HEK293T (cell line): ENCODE results near the gene DENND4C.
A peak's percentile ranks its signal among the peaks of the same experiment; 100 is the strongest.
"Not testable (repeated sequence)": the region's sequence is repeated elsewhere in the genome, so short reads cannot be mapped to it uniquely, and the experiment has no call there.

Source experiments
- CTCF ChIA-PET: fragments of 350-600 bp; formaldehyde crosslinking; extraction: SDS; loops from one replicate; lab custom pipeline; 2021; ENCODE audit warnings: antibody characterized with exemption, inconsistent platforms; lab: Yijun Ruan, JAX
- POLR2A ChIA-PET: fragments of 350-600 bp; formaldehyde crosslinking; extraction: SDS; loops from one replicate; lab custom pipeline; 2020; ENCODE audit warnings: antibody characterized with exemption, inconsistent platforms; lab: Yijun Ruan, JAX
- DNase-seq: peaks from one replicate; pipeline ENCODE4 v3.0.0; 2012; ENCODE audit warnings: mixed read lengths; ENCODE audit errors: extremely low spot score
- ARNT ChIP-seq: fragments of 450-650 bp; IDR thresholded peaks from 2 replicates; pipeline ENCODE4 v1.6.1; 2017; ENCODE audit warnings: mild to moderate bottlenecking
- BHLHE40 ChIP-seq: fragments of 450-650 bp; IDR thresholded peaks from 2 replicates; pipeline ENCODE4 v1.6.1; 2016; ENCODE audit warnings: mild to moderate bottlenecking, moderate library complexity, borderline replicate concordance
- CTBP1 ChIP-seq: fragments of 450-650 bp; IDR thresholded peaks from 2 replicates; pipeline ENCODE4 v1.6.1; 2016; ENCODE audit warnings: borderline replicate concordance
- ELF4 ChIP-seq: fragments of 450-650 bp; IDR thresholded peaks from 2 replicates; pipeline ENCODE4 v1.6.1; 2017; ENCODE audit warnings: antibody characterized with exemption
- FOXA1 ChIP-seq: fragments of 450-650 bp; IDR thresholded peaks from 2 replicates; pipeline ENCODE4 v1.6.1; 2016; ENCODE audit warnings: mild to moderate bottlenecking
- FOXK2 ChIP-seq: fragments of 450-650 bp; IDR thresholded peaks from 2 replicates; pipeline ENCODE4 v1.6.1; 2016; ENCODE audit warnings: mild to moderate bottlenecking
- FOXM1 ChIP-seq: fragments of 450-650 bp; IDR thresholded peaks from 2 replicates; pipeline ENCODE4 v1.6.1; 2017; ENCODE audit warnings: mild to moderate bottlenecking, borderline replicate concordance
- HDGF ChIP-seq: fragments of 450-650 bp; IDR thresholded peaks from 2 replicates; pipeline ENCODE4 v1.6.1; 2017; ENCODE audit warnings: antibody characterized with exemption, borderline replicate concordance
- L3MBTL2 ChIP-seq: fragments of 450-650 bp; conservative IDR thresholded peaks from 2 replicates; pipeline ENCODE4 v1.6.1; 2016; ENCODE audit warnings: mild to moderate bottlenecking
- LEF1 ChIP-seq: fragments of 450-650 bp; IDR thresholded peaks from 2 replicates; pipeline ENCODE4 v1.6.1; 2017; ENCODE audit warnings: mild to moderate bottlenecking, borderline replicate concordance
- NFRKB ChIP-seq: fragments of 450-650 bp; IDR thresholded peaks from 2 replicates; pipeline ENCODE4 v1.6.1; 2016; ENCODE audit warnings: mild to moderate bottlenecking, moderate library complexity
- SP1 ChIP-seq: fragments of 450-650 bp; IDR thresholded peaks from 2 replicates; pipeline ENCODE4 v1.6.1; 2017
- SUZ12 ChIP-seq: fragments of 450-650 bp; IDR thresholded peaks from 2 replicates; pipeline ENCODE4 v1.6.1; 2016; ENCODE audit warnings: mild to moderate bottlenecking
- TARDBP ChIP-seq: fragments of 450-650 bp; IDR thresholded peaks from 2 replicates; pipeline ENCODE4 v1.6.1; 2016
- ZNF384 ChIP-seq: fragments of 450-650 bp; IDR thresholded peaks from 2 replicates; pipeline ENCODE4 v1.6.1; 2016
- TF ChIP-seq, protein P1 (sequence below): fragments of 450-650 bp; IDR thresholded peaks from 2 replicates; pipeline ENCODE4 v1.6.1; 2016

Gene DENND4C

DNA sequence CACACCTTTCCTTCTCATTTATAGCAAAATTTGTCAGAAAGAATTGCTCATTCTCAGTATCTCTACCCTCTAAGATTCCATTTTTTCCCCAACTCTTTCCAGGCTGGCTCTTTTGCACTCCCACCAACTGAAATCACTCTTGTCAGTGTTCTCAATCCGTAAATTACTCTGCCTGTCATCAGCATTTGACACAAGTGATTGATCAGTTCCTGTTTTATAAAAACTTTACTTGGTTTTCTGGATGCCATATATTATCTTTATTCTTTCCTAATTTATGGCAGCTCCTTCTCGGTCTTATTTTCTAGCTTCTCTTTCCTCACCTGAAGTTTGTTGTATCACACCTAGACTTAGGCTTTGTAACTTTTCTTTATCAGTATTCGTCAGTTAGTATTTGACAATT is 16.4 kb downstream of the DENND4C start:
- ChIA-PET POLR2A (interaction anchor here (4.2 kb wide), 1 partner anchor 15 kb away, joined by 15 read pairs; the partner anchor contains the start of gene DENND4C), CTCF (no interaction called here)
- no peak for TF ChIP-seq LEF1
- no peak for TF ChIP-seq ZNF384
- TF ChIP-seq, protein P1, sequence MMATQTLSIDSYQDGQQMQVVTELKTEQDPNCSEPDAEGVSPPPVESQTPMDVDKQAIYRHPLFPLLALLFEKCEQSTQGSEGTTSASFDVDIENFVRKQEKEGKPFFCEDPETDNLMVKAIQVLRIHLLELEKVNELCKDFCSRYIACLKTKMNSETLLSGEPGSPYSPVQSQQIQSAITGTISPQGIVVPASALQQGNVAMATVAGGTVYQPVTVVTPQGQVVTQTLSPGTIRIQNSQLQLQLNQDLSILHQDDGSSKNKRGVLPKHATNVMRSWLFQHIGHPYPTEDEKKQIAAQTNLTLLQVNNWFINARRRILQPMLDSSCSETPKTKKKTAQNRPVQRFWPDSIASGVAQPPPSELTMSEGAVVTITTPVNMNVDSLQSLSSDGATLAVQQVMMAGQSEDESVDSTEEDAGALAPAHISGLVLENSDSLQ = peak; percentile 78
- no peak for TF ChIP-seq HDGF
- TF ChIP-seq TARDBP = no peak
- no peak for TF ChIP-seq FOXK2
- no peak for TF ChIP-seq NFRKB
- no peak for TF ChIP-seq L3MBTL2
- no peak for DNase-seq

DNA sequence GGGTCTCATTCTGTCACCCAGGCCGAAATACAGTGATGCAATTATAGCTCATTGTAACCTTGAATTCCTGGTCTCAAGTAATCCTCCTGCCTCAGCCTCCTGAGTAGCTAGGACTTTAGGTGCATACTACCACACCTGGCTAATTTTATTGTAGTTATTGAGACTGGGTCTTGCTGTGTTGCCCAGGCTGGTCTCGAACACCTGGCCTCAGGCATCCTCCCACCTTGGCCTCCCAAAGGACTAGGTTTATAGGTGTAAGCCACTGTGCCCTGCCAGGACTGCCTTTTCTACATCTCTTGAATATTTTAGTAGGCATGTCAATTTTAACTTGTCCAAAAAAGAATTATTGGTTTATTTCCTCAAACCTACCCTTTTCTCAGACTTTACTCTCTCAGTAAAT is 16.9 kb downstream of the DENND4C start:
- no peak for DNase-seq
- ChIA-PET POLR2A (interaction anchor here (4.2 kb wide), 1 partner anchor 16 kb away, joined by 15 read pairs; the partner anchor contains the start of gene DENND4C), CTCF (no interaction called here)
- TF ChIP-seq ZNF384 = no peak
- no peak for TF ChIP-seq FOXA1
- no peak for TF ChIP-seq SUZ12
- TF ChIP-seq, protein P1 = no peak
- TF ChIP-seq LEF1 = no peak
- no peak for TF ChIP-seq FOXM1
- no peak for TF ChIP-seq CTBP1
- no peak for TF ChIP-seq ELF4
- TF ChIP-seq FOXK2 = no peak
- no peak for TF ChIP-seq ARNT
- TF ChIP-seq L3MBTL2 = no peak
- no peak for TF ChIP-seq SP1
- no peak for TF ChIP-seq BHLHE40
- TF ChIP-seq HDGF = no peak

DNA sequence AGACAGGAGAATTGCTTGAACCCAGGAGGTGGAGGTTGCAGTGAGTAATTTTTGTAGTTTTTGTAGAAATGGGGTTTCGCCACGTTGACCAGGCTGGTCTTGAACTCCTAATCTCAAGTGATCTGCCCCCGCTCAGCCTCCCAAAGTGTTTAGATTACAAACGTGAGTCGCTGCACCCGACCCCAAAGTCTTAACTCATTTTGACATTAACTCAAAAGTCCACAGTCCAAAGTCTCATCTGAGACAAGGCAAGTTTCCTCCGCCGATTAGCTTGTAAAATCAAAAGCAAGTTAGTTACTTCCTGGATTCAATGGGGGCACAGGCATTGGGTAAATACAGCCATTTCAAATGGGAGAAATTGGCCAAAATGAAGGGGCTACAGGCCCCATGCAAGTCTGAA is 19.9 kb downstream of the DENND4C start:
- CTCF ChIA-PET, DNase-seq, POLR2A ChIA-PET: not testable (repeated sequence)

DNA sequence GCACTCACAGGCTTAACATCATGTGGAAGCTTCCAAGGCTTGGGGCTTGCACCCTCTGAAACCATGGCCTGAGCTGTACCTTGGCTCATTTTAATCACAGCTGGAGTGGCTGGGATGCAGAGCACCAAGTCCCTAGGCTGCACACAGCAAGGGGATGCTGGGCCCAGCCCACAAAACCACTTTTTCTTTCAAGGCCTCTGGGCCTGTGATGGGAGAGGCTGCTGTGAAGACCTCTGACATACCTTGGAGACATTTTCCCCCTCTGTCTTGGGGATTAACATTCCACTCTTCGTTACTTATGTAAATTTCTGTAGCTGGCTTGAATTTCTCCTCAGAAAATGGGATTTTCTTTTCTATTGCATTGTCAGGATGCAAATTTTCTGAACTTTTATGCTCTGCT is 20.7 kb downstream of the DENND4C start:
- CTCF ChIA-PET, DNase-seq, POLR2A ChIA-PET: not testable (repeated sequence)

DNA sequence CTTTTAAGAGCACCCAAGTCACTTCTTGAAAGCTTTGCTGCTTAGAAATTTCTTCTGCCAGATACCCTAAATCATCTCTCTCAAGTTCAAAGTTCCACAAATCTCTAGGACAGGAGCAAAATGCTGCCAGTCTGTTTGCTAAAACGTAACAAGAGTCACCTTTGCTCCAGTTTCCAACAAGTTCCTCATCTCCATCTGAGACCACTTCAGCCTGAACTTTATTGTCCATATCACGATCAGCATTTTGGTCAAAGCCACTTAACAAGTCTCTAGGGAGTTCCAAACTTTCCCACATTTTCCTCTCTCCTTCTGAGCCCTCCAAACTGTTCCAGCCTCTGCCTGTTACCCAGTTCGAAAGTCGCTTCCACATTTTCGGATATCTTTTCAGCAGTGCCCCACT is 21.1 kb downstream of the DENND4C start:
- POLR2A ChIA-PET, CTCF ChIA-PET, DNase-seq: not testable (repeated sequence)

DNA sequence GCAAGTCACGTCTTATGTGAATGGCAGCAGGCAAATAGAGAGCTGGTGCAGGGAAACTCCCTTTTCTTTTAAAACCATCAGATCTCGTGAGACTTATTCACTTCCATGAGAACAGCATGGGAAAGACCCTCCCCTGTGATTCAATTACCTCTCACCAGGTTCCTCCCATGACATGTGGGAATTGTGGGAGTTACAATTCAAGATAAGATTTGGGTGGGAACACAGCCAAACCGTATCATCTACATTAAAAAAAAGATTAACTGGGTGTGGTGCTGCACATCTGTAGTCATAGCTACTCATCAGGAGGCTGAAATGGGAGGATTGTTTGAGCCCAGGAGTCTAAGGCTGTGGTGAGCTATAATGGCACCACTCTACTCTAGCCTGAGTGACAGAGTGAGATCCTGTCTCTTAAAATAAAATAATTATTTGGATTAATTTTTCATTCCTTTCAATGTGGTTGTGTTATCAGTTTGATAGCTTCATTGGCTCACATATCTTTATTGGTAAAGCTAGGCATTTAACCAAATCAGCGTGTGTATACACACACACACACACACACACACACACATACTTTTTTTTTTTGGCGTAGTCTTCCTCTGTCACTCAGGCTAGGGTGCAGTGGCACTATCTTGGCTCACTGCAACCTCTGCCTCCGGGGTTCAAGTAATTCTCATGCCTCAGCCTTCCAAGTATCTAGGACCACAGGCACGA is 21.8 kb downstream of the DENND4C start:
- CTCF ChIA-PET = no interaction called here
- TF ChIP-seq ELF4 (no peak), FOXA1 (no peak), SP1 (no peak)
- TF ChIP-seq, protein P1 = peak; percentile 37; the same call in 1 of the 2 replicates
- POLR2A ChIA-PET = no interaction called here
- no peak for DNase-seq

DNA sequence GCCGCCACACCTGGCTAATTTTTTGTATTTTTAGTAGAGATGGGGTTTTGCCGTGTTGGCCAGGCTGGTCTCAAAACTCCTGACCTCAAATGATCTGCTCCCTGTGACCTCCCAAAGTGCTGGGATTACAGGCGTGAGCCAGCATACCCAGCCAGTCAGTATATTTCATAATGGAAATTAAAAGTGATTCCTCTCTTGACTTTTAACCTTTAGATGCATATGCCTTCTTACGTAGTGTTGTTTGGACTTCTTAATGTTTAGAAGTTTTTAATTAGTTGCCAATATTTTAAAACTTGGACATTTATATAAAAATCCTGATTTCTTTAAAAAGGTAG is 22.4 kb downstream of the DENND4C start:
- TF ChIP-seq SUZ12 = no peak
- TF ChIP-seq FOXK2 = no peak
- TF ChIP-seq BHLHE40 = no peak
- TF ChIP-seq CTBP1 = no peak
- TF ChIP-seq, protein P1 = no peak
- TF ChIP-seq LEF1 = no peak
- no peak for TF ChIP-seq SP1
- no peak for TF ChIP-seq FOXM1
- TF ChIP-seq TARDBP = no peak
- TF ChIP-seq FOXA1 = no peak
- TF ChIP-seq L3MBTL2 = no peak
- no peak for TF ChIP-seq HDGF
- no peak for TF ChIP-seq ZNF384
- TF ChIP-seq ARNT = no peak
- no peak for TF ChIP-seq ELF4
- ChIA-PET POLR2A (no interaction called here), CTCF (no interaction called here)
- no peak for DNase-seq
